ENCODE results near the gene PTPRD.

PTPRD gene

GRCh38 chr9:8428389-8428788, 2184.4 kb downstream of the PTPRD start:
- TF ChIP-seq CTCF (IDR thresholded peaks at IDR 0.05; ENCODE audit: low read depth, low read length, missing control alignments), result no peak
- DNase-seq (ENCODE audit: low read depth), result no peak
- in situ Hi-C loops (cut with HindIII; ENCODE audit: low sequenced_read_pairs), result no loop called here
- H3K4me3 ChIP-seq (ENCODE audit: low read depth, low read length), result no peak overlapping the region

- no peak for DNase-seq (ENCODE audit: low read depth)
- TF ChIP-seq CTCF (IDR thresholded peaks at IDR 0.05; ENCODE audit: low read depth, low read length, missing control alignments), result no peak
- no peak overlapping the region for H3K4me3 ChIP-seq (ENCODE audit: low read depth, low read length)
- in situ Hi-C loops (cut with HindIII; ENCODE audit: low sequenced_read_pairs), result no loop called here
These were observed 2187.9 kb downstream of the PTPRD start for GRCh38 chr9:8424786-8425410.

GRCh38 chr9:8420416-8420815, 2192.4 kb downstream of the PTPRD start:
- in situ Hi-C loops (cut with HindIII; ENCODE audit: low sequenced_read_pairs), result no loop called here
- no peak for DNase-seq (ENCODE audit: low read depth)
- TF ChIP-seq CTCF (IDR thresholded peaks at IDR 0.05; ENCODE audit: low read depth, low read length, missing control alignments), result no peak
- H3K4me3 ChIP-seq (ENCODE audit: low read depth, low read length), result no peak overlapping the region

GRCh38 chr9:8419596-8420275, 2193.1 kb downstream of the PTPRD start:
- peak; percentile 6 for DNase-seq (ENCODE audit: low read depth)
- in situ Hi-C loops (cut with HindIII; ENCODE audit: low sequenced_read_pairs), result no loop called here
- no peak for TF ChIP-seq CTCF (IDR thresholded peaks at IDR 0.05; ENCODE audit: low read depth, low read length, missing control alignments)
- no peak overlapping the region for H3K4me3 ChIP-seq (ENCODE audit: low read depth, low read length)

GRCh38 chr9:8417341-8417740, 2195.5 kb downstream of the PTPRD start:
- no peak for TF ChIP-seq CTCF (IDR thresholded peaks at IDR 0.05; ENCODE audit: low read depth, low read length, missing control alignments)
- DNase-seq (ENCODE audit: low read depth), result no peak
- in situ Hi-C loops (cut with HindIII; ENCODE audit: low sequenced_read_pairs), result no loop called here
- no peak overlapping the region for H3K4me3 ChIP-seq (ENCODE audit: low read depth, low read length)

- TF ChIP-seq CTCF (IDR thresholded peaks at IDR 0.05; ENCODE audit: low read depth, low read length, missing control alignments), result no peak
- DNase-seq (ENCODE audit: low read depth), result no peak
- H3K4me3 ChIP-seq (ENCODE audit: low read depth, low read length), result no peak overlapping the region
- in situ Hi-C loops (cut with HindIII; ENCODE audit: low sequenced_read_pairs), result no loop called here
These were observed 2200.5 kb downstream of the PTPRD start for GRCh38 chr9:8412327-8412726.
